COR-L47 (cell line): ENCODE results near the gene FAM219A.
"Not testable (repeated sequence)": the region's sequence is repeated elsewhere in the genome, so short reads cannot be mapped to it uniquely, and the experiment has no call there.

Source experiments
- DNase-seq: peaks from one replicate; lab custom pipeline; 2025; lab: John Stamatoyannopoulos, UW

The FAM219A gene

DNA sequence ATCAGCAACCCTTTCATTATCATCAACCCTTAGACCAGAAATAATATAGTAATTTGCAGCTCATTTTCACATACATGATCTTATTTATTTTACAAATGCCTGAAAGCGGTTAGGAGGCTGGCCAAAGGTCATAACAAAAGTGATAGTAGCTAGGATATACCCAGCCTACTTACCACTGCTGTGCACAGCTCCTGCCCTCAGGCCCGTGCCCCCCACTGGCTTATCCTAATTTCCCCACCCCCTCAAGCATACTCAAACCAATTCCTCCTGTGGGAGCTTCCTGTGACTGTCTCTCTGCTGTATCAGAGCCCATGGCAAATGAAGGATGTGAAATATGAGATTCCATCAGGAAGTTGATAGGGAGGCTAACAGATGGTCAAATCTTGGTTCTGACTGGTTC lies 14.8 kb downstream of the FAM219A start:
- no peak for DNase-seq

DNA sequence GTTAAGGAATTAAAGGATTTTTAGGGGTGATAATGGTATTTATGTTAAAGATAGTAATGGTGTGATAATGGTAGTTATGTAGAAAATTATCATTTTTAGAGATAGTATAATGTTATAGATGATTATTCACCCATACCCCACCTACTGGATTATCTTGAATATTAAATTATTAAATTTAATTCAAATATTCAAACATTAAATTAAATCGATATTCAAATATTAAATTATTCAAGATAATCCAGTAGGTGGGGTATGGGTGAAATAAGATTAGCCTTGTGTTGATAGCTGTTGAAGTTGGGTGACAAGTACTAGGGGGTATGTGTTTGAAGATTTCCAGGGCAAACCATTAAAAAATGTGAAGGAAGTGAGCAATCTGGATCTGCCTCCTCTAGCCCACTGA lies 15.6 kb downstream of the FAM219A start:
- DNase-seq = no peak

DNA sequence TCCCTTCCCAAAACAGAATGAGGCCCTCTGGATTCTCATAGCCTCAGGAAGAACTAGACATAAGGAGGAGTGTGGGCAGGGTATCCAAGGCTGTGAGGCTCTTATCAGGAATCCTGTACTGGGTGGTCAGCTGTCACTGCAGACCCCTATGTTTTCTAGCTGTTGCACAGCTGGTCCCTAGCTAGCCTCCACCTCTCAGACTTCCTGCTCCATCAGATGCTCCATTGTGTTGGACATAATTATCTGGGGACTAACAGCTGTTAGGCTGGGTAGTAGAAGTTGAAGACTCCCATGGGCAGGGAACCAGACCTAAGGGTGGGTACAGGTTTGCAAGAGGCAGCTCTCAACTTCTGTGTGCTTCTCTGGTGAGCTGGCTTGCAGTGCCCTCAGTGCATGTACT lies 18.4 kb downstream of the FAM219A start:
- no peak for DNase-seq

DNA sequence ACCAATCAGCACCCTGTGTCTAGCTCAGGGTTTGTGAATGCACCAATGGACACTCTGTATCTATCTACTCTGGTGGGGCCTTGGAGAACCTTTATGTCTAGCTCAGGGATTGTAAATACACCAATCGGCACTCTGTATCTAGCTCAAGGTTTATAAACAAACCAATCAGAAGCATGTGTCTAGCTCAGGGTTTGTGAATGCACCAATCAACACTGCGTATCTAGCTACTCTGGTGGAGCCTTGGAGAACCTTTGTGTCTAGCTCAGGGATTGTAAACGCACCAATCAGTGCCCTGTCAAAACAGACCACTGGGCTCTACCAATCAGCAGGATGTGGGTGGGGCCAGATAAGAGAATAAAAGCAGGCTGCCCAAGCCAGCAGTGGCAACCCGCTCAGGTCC lies 19.9 kb downstream of the FAM219A start:
- not testable (repeated sequence) for DNase-seq

DNA sequence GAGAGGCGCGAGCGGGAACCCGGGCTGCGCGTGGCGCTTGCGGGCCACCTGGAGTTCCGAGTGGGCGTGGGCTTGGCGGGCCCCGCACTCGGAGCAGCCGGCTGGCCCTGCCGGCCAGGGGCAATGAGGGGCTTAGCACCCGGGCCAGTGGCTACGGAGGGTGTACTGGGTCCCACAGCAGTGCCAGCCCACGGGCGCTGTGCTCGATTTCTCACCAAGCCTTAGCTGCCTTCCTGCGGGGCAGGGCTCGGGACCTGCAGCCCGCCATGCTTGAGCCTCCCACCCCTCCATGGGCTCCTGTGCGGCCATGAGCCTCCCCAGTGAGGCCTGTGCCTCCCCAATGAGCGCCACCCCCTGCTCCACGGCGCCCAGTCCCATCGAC lies 20.5 kb downstream of the FAM219A start:
- DNase-seq = not testable (repeated sequence)

DNA sequence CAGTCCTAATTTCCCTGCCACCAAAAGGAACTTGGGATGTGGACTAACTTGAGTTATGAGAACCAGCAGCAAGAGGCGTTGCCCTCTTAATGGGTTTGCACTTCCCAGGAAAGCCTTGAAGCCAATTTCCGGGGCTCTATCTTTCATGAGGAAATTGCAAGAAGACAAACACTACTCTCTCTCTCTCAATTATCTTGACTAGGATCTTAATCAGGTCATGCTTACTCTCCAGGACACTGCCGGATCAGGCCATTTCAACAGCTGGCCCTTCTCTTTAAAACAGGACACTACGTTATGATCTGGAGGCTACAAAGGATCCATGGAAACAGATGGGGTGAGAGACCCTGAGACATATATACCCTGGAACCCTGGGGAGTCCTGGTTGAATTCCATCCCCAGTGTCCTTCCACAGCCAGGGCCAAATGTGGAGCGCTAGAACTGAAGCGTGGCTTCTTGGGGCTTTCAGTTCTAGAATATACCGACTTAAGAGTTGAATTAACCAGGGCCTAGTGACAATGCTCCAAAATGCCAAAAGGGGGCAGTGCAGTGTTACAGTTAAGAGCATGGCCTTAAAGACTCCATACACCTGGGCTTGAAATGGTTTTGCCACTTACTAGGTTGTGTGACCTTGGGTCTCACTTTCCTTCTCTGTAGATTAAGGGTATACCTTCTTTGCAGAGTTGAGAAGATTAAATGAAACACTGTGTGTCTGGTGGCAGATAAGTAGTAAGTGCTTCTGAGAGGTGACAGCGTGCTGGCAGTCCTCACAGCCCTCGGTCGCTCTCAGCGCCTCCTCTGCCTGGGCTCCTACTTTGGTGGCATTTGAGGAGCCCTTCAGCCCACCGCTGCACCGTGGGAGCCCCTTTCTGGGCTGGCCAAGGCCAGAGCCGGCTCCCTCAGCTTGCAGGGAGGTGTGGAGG lies 21.1 kb downstream of the FAM219A start:
- DNase-seq = peak; percentile 64

DNA sequence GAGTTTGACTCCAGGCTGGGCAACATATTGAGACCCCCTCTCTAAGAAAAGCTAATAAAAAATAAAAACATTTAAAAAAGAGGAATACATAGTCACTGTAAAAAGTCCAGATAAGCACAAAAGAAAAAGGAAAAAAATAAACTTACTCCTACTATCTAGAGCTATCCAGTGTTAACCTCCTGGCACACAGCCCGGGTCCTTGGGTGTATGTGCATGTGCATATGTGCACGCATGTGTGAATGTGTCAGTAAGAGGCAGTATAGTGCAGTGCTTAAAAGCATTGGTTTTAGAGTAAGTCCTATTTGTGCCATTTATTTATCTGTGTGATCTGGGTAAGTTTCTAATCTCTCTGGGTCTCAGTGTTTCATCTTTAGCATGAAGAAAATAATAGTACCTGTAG lies 26.7 kb downstream of the FAM219A start:
- DNase-seq = no peak

DNA sequence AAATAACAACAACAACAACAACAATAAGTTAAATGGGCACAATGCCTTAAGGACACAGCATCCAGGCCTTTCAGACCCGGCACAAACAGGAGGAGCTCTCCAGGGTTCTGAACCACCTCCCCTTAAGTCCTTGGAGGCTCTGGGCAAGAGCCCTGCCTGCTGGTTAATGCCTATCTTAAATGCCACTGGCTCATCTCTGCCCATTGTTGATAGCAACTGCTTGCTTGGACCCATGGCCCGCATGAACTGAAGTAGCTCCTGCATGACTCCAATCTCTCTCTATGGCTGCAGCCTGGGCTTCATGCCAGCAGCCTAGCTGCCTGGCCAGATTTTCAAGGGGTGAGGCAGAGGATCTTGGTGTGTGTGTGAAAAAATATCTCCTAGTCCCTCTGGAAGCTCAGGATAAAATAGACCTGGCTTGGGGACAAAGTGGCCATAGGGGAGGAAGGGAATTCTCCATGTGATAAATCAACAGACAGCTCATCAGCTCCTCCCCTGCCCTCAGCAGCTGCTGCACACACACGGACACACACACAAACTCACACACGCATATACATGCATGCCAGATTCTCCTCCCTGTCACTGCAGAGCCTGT lies 27.4 kb downstream of the FAM219A start:
- peak; percentile 77 for DNase-seq

DNA sequence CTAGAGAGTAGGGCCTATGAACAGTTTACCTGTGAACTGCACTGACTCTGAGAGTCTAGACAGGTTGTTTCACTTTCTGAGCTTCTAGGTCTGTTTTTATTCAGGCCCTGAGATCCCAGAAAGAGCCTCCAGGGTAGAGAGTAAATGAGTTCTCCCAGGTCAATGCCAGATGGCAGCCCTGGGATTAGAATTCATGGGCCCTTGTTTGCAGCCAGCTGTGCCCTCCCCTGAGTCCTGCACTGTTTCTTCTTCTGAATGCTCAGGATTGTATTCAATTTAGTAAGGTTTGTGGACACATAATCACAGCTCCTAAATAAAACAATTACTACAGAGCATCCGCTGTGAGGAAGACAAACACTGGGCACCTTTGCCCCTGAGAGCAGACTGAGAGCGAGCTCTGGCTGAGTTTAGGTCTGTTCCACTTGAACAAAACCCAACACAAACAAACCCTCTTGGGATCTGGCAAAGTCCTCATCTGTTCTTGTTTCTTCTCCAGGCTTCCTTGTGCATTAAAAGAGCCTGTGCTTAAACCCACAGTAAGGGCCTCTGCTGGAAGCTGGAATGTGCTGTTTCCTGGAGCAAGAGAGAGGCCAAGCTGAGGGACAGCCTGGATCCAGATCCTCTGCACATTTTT lies 29.9 kb downstream of the FAM219A start:
- peak; percentile 44 for DNase-seq

DNA sequence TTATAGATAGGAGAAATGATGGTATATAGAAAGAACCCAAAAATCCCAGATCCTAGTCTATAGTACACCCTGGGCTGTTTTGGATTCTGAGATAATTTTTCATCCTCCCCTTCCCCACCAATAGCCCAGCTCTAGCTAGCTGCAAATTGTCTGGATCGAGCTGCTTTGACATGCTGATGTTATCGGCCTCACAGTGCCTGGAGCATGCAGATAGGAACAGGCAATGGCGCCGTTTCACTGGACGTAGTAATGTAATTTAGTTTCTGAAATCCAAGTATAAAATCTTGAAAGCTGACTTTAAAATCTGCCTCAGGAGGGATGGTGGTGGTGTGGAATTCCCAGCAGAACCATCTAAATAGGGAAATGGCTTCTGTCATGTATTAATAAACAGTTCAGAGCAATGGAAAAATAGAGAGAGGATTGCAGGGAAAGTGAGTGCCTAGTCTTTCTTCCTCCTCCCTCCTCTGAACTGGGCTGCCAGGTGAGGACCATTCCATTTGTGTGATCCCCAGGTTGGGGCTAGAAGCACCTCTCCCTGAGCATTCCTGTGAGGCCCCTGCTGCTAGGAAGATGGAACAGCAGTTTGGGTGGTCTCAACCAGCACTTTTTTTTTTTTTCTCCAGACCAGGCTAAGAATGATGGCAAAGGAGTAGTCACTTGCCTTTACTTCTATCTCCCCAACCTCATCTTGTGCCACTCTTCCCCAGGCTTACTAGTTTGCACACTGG lies 31.9 kb downstream of the FAM219A start:
- no peak for DNase-seq

DNA sequence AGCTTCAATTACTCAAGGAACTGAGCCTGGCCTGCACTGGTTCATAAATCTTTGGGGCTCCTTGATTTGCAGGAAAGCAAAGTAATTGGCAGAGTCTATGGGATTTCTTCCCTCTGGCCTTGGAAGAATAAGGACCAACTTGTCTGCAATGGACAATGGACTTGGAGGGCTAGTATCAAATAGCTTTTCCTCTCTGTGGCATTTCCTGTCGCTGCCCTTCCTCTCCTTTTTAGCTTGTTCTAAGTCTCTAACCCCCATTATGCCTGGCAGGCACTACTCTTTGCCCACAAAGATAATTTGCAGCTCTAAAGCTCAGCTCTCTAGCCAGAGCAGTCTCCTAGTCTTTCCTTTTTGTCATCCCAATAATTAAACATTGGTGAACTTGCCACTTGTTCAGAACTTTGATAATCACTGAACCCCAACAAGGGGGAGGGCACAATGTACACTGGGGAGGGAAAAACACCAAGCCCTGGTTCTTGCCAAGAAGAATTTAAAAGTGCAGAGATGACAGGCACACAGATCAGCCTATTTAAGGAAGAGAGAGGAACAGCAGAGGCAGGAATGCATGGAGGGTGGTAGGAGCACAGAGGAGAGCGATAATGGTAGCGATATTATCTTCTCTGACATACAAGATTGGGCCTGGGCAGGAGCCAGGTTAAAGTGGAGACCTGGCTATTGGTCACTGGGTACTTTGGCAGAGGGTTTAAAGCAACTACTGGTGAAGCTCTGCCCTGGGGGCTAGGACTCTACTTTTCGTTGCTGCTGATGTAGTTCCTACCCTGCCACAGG lies 38.5 kb downstream of the FAM219A start:
- no peak for DNase-seq

DNA sequence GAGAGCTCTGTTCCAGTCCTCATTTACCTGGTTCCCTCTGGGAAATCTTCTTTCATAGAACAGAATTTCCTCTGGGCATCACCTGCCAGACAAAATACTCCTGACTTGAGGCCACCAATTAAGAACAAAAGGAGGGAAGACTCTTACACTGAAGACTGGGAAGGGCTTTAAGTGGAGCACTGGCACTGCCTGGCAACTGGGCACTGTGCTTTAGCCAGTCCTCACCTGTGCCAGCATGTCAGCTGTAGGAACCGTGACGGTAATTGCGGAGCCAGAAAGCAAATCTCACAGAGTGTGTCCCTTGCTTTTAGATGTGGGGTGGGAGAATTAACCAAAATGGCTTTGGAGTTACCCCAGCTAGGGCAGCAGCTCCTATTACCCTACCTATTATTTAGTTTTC lies 40.6 kb downstream of the FAM219A start:
- peak; percentile 79 for DNase-seq

DNA sequence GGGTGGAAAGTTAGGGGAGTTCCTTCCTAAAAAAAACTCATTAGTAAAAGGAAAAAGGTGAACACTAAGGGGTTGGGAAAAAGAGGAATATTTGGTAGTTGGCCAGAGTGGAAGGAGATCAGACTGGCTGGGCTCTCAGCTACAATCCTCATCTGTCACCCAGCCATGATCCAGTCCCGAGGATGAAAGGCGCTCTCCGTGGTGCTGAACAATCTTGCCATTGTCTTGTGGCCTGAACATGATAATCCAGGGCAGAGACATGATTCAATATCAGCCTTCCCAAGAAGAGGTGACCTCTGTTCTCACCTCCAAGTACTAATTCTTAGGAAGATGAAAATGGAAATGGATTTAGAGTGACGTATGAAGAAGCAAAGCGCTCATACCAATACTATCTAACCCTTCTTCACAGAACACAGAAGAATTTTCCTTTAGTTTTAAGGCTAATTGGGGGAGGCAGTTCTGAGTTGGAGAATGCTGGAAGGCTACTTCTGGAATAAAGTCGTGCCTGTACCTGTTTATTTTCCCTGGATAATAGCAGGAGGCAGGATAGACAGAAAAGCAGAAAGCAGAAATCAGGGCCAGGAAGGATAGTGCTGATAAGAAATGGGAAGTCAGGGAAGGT lies 45.0 kb downstream of the FAM219A start:
- DNase-seq = no peak

DNA sequence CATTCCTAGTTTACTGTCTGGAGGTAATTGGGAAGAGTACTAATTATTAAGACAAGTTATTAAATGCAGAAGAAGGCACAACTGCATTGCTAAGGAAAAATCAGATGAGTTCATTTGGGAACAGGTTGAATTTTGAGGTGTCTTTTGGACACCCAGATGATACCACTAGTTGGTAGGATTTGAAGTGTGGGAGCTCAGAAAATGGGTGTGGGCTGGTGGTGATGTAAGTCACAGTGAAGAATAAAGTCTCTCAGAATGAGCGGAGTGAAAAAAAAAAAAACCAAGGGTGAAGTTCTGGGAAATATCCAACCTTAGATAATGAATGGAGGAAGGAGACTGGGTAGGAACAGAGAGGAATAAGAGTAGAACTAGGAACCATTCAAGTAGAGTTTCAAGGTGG lies 46.0 kb downstream of the FAM219A start:
- no peak for DNase-seq

DNA sequence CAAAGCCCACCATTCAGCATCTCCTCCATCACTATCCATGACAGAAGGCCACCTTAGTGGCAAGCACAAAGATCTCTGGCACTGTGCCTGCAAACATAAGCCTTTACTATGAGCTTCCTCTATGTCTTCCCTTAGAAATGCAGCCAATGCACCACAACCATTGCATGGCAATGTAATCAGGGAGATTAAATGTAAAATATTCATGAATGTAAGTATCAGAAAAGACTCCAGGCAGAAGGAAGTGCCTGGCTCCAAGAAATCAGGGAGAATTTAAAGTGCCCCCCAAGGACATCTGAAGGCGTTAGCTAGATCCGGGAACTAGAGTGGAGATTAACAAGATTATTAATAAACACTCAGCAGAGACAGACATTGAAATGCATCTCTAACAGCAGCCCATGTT lies 49.2 kb downstream of the FAM219A start:
- no peak for DNase-seq

DNA sequence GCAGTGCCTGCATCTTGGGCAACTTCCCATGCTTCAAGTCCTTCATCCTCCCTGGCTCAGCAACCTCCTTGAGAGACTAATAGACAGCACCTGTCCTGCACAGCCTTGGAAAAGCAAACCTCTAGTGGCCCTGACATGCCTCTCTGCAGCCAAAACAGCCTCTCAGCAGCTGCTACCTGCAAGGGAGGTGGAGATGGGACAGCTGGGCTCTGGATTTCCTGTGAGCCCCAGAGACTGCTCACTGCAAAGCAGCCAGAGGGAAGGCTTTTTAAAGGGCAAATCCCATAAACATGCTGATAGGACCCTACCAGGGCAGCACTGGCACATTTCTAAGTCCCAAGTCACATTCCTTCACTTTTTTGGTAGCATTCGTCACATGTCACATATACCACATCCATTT lies 50.2 kb downstream of the FAM219A start:
- no peak for DNase-seq

DNA sequence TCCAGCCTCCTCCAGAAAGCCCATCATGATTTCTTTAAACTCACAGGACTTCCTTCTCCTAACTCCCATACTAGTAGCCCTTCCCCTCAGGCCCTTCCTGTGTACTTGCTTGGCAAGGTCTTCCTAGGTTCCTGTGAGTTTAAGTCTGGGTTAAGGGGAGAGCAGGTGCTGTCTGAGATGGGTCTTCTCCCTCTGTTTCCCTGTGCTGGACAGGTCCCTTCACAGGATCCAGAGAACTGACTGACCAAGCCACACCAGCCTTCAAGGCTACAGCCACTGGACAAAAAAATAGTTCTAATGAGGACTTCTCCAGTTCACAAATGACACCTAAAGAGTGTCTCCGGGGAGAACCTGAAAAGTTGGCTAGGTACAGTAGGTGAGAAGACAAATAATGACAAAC lies 52.2 kb downstream of the FAM219A start:
- no peak for DNase-seq

DNA sequence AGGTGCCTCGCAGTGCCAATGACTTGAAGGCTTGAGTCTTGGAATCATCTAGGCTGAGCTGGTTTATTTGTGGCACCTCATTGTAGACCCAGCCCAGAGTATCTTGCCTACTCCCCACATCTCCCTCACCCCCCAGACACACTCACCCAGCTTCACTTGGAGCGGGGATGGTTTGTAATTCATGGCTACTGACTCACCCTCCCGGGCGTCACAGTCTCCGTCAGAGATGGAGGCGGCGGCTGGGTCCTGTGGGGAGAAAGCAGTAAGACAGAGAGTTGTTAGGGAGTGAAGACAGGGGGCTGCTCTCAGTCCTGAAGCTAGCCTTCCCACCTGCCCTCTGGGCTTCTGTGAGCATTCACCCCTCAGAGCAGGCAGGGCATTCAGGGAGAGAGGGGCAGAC lies 52.7 kb downstream of the FAM219A start:
- DNase-seq = no peak

DNA sequence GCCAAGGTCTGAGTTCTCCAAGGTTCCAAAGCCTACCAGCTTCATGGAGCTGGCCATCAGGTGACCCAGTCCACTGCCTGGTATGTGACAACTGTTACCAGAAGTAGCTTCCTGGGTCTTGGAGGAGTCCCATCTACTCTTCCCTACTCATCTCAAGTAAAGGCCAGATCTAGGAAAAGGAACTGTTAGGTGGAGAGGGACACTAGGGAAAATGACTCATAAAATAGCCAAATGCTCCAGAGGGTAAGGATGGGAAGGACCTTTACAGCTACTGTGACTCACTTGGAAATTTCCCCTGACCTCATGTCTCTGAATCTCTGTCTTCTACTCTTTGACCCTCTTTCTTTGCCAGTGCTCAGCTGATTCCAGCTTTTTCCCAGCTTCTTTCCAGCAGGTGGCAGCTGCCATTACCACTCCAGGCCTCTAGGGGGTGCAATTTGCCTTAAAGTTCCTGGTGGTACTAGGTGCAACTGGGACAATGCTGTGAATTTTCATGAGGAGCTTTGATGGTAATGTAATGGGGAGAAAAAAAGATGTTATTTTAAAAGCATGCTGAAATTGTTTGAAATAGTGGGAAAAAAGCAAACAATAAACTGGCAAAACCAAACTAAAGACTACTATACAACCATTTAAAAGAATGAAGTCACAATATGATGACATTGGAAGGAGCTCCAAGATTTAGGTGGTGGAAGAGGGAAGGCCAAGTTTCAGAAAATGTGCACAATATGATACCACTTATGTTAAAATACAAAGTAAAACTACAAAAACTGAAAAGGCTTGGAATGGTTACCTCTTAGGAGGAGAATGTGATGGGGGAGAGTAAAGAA lies 54.6 kb downstream of the FAM219A start:
- DNase-seq = peak; percentile 9
